DND-41 (cell line): ENCODE results near the gene NKAIN4.

Experiments used
- EZH2 ChIP-seq: IDR thresholded peaks from 3 replicates; pipeline ENCODE4 v1.6.1; 2012; ENCODE audit warnings: borderline replicate concordance, low read depth, mild to moderate bottlenecking, moderate library complexity, low read length, inconsistent platforms; ENCODE audit not compliant: severe bottlenecking
- TF ChIP-seq, protein P1 (sequence below): IDR thresholded peaks from 2 replicates; pipeline ENCODE4 v1.5.1; 2012; ENCODE audit warnings: borderline replicate concordance, low read length, moderate library complexity, mild to moderate bottlenecking; ENCODE audit not compliant: poor library complexity, severe bottlenecking; ENCODE audit errors: extremely low read depth

DNA sequence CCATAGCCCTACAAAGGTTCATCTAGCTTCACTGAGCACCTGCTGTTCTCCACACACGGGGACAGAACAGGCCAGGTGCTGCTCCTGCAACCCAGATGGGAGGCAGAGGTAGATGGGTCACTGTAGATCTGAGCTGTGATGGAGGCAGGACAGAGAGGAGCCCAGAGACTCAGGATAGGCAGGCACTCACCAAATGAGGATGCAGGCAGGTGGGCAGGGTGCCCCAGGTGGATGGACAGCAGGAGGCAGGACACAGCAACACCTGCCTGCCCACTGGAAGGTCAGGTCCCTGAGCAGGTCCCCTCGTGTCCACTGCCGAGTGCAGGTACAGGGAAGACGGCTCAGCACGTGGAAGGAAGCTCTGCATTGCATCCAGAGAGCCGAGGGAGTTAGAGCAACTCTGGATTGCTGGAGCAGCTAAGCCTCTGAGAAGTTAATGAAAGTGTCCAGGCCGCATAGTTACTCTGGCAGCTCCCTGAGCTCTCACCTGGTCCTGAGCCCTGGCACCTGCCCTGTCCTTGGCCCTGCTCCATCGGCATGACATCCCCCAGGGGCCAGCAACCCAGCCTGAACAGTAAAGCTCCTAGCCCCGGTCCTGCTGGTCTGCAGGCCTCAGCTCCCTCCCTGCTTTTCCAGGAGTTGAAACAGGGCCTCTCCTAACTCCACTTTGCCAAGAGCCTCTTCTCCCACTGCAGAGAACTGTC is 33.4 kb downstream of the NKAIN4 start:
- TF ChIP-seq, protein P1, sequence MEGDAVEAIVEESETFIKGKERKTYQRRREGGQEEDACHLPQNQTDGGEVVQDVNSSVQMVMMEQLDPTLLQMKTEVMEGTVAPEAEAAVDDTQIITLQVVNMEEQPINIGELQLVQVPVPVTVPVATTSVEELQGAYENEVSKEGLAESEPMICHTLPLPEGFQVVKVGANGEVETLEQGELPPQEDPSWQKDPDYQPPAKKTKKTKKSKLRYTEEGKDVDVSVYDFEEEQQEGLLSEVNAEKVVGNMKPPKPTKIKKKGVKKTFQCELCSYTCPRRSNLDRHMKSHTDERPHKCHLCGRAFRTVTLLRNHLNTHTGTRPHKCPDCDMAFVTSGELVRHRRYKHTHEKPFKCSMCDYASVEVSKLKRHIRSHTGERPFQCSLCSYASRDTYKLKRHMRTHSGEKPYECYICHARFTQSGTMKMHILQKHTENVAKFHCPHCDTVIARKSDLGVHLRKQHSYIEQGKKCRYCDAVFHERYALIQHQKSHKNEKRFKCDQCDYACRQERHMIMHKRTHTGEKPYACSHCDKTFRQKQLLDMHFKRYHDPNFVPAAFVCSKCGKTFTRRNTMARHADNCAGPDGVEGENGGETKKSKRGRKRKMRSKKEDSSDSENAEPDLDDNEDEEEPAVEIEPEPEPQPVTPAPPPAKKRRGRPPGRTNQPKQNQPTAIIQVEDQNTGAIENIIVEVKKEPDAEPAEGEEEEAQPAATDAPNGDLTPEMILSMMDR = no peak
- TF ChIP-seq EZH2 = no peak
